Measurements from ENCODE around the gene PIR. TPM values are rescaled to one million over a fixed set of nuclear protein-coding genes. Genes with fewer than 3 reads are reported as not detected.

The PIR gene
- total and polyA plus RNA-seq, 9 of the 15 experiments (the other 6 are each of a cell fraction or from before 2014, with no cell fraction given), result 7.5 to 29.8 (median 11.5) TPM

DNA sequence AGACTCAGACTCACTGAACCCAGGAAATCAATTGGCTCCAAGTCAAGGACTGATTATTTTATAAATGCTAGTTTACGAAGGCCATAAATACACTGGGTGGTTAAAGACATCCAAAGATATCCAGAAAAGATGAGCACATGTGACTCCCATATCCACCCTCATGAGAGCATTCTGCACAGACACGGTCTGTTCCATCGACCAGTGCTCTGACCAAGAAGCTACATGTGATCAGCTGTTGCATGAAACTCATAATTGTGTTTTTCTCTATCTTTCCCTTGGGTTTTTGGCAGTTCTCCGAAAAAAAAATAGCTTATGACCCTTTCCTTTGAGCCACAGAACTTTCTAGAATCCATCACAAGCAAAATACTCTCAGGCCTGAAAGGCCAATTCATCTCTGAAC lies 2.7 kb upstream of the PIR start:
- Histone ChIP-seq H2AFZ (ENCODE audit: low read depth, low read length) (peak overlapping the region; percentile 22; the same call in 1 of the 2 replicates), H3K4me2 (ENCODE audit: insufficient read depth, low read length) (no peak overlapping the region), H3K4me1 (replicated peaks in 1 of 2; ENCODE audit: control insufficient read depth in 2 of 2, insufficient read depth in 2 of 2, low read length in 2 of 2) (peaks cover 10 to 20% of the 10 kb centered on the region in 2 experiments; a peak in 3 of 5 replicates), H3K9me1 (ENCODE audit: control insufficient read depth, insufficient read depth, low read length) (no peaks in the 10 kb centered on the region), H3K79me2 (ENCODE audit: control insufficient read depth, insufficient read depth, low read length) (no peaks in the 10 kb centered on the region; the same call in 2 of the 3 replicates), H3K4me3 (no peak overlapping the region), H3K36me3 (ENCODE audit: control insufficient read depth, insufficient read depth, low read length) (no peaks in the 10 kb centered on the region), H4K20me1 (replicated peaks; ENCODE audit: control insufficient read depth, insufficient read depth, low read length) (no peaks in the 10 kb centered on the region), H3K9me3 (replicated peaks; ENCODE audit: control insufficient read depth, insufficient read depth, low read depth, low read length) (0 out of 2 replicates have a peak, but pooled peaks cover 2% of the 10 kb centered on the region), H3K9ac (ENCODE audit: insufficient read depth in 1 of 2, low read depth in 2 of 2, low read length in 2 of 2) (no peak overlapping the region), H3K27me3 (ENCODE audit: control insufficient read depth in 2 of 2, insufficient read depth in 2 of 2, low read length in 2 of 2) (no peaks in the 10 kb centered on the region), H3K27ac (ENCODE audit: extremely low read depth, low read depth, low read length) (no peak overlapping the region)
- in situ Hi-C loops (cut with MboI) (no loop called here), intact Hi-C loops (cut with micrococcal nuclease) (loop anchor here (5.0 kb wide), 1 partner anchor 146 kb away; no protein-coding TSS in a partner anchor)
- ATAC-seq, result no peak
- POLR2A ChIA-PET, result no interaction called here
- FAIRE-seq, result no peak
- 71% methylated on average over 4 of the region's 4 CpGs for WGBS (ENCODE audit: insufficient coverage, low coverage, missing lambda C conversion rate)
- CTCF ChIA-PET (ENCODE audit: low intra/inter-chr PET ratio), result no interaction called here
- no TSS peak for BruUV-seq (replicated peaks)
- DNase-seq (ENCODE audit: extremely low read depth in 1 of 4, low spot score in 3 of 4), result no peak
- TF ChIP-seq, protein P1, sequence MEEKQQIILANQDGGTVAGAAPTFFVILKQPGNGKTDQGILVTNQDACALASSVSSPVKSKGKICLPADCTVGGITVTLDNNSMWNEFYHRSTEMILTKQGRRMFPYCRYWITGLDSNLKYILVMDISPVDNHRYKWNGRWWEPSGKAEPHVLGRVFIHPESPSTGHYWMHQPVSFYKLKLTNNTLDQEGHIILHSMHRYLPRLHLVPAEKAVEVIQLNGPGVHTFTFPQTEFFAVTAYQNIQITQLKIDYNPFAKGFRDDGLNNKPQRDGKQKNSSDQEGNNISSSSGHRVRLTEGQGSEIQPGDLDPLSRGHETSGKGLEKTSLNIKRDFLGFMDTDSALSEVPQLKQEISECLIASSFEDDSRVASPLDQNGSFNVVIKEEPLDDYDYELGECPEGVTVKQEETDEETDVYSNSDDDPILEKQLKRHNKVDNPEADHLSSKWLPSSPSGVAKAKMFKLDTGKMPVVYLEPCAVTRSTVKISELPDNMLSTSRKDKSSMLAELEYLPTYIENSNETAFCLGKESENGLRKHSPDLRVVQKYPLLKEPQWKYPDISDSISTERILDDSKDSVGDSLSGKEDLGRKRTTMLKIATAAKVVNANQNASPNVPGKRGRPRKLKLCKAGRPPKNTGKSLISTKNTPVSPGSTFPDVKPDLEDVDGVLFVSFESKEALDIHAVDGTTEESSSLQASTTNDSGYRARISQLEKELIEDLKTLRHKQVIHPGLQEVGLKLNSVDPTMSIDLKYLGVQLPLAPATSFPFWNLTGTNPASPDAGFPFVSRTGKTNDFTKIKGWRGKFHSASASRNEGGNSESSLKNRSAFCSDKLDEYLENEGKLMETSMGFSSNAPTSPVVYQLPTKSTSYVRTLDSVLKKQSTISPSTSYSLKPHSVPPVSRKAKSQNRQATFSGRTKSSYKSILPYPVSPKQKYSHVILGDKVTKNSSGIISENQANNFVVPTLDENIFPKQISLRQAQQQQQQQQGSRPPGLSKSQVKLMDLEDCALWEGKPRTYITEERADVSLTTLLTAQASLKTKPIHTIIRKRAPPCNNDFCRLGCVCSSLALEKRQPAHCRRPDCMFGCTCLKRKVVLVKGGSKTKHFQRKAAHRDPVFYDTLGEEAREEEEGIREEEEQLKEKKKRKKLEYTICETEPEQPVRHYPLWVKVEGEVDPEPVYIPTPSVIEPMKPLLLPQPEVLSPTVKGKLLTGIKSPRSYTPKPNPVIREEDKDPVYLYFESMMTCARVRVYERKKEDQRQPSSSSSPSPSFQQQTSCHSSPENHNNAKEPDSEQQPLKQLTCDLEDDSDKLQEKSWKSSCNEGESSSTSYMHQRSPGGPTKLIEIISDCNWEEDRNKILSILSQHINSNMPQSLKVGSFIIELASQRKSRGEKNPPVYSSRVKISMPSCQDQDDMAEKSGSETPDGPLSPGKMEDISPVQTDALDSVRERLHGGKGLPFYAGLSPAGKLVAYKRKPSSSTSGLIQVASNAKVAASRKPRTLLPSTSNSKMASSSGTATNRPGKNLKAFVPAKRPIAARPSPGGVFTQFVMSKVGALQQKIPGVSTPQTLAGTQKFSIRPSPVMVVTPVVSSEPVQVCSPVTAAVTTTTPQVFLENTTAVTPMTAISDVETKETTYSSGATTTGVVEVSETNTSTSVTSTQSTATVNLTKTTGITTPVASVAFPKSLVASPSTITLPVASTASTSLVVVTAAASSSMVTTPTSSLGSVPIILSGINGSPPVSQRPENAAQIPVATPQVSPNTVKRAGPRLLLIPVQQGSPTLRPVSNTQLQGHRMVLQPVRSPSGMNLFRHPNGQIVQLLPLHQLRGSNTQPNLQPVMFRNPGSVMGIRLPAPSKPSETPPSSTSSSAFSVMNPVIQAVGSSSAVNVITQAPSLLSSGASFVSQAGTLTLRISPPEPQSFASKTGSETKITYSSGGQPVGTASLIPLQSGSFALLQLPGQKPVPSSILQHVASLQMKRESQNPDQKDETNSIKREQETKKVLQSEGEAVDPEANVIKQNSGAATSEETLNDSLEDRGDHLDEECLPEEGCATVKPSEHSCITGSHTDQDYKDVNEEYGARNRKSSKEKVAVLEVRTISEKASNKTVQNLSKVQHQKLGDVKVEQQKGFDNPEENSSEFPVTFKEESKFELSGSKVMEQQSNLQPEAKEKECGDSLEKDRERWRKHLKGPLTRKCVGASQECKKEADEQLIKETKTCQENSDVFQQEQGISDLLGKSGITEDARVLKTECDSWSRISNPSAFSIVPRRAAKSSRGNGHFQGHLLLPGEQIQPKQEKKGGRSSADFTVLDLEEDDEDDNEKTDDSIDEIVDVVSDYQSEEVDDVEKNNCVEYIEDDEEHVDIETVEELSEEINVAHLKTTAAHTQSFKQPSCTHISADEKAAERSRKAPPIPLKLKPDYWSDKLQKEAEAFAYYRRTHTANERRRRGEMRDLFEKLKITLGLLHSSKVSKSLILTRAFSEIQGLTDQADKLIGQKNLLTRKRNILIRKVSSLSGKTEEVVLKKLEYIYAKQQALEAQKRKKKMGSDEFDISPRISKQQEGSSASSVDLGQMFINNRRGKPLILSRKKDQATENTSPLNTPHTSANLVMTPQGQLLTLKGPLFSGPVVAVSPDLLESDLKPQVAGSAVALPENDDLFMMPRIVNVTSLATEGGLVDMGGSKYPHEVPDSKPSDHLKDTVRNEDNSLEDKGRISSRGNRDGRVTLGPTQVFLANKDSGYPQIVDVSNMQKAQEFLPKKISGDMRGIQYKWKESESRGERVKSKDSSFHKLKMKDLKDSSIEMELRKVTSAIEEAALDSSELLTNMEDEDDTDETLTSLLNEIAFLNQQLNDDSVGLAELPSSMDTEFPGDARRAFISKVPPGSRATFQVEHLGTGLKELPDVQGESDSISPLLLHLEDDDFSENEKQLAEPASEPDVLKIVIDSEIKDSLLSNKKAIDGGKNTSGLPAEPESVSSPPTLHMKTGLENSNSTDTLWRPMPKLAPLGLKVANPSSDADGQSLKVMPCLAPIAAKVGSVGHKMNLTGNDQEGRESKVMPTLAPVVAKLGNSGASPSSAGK (IDR thresholded peaks at IDR 0.05), result no peak
- TF ChIP-seq GABPB2 (CRISPR knock-in tag; conservative IDR thresholded peaks at IDR 0.05), result no peak
- TF ChIP-seq HNRNPLL (IDR thresholded peaks at IDR 0.05; ENCODE audit: low read depth, low read length, poor library complexity, severe bottlenecking), result no peak
- TF ChIP-seq NBN (IDR thresholded peaks at IDR 0.05; ENCODE audit: low read depth), result no peak
- TF ChIP-seq, protein P2, sequence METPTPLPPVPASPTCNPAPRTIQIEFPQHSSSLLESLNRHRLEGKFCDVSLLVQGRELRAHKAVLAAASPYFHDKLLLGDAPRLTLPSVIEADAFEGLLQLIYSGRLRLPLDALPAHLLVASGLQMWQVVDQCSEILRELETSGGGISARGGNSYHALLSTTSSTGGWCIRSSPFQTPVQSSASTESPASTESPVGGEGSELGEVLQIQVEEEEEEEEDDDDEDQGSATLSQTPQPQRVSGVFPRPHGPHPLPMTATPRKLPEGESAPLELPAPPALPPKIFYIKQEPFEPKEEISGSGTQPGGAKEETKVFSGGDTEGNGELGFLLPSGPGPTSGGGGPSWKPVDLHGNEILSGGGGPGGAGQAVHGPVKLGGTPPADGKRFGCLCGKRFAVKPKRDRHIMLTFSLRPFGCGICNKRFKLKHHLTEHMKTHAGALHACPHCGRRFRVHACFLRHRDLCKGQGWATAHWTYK (CRISPR knock-in tag; IDR thresholded peaks at IDR 0.05), result no peak
- TF ChIP-seq, protein P3, sequence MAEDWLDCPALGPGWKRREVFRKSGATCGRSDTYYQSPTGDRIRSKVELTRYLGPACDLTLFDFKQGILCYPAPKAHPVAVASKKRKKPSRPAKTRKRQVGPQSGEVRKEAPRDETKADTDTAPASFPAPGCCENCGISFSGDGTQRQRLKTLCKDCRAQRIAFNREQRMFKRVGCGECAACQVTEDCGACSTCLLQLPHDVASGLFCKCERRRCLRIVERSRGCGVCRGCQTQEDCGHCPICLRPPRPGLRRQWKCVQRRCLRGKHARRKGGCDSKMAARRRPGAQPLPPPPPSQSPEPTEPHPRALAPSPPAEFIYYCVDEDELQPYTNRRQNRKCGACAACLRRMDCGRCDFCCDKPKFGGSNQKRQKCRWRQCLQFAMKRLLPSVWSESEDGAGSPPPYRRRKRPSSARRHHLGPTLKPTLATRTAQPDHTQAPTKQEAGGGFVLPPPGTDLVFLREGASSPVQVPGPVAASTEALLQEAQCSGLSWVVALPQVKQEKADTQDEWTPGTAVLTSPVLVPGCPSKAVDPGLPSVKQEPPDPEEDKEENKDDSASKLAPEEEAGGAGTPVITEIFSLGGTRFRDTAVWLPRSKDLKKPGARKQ (CRISPR knock-in tag; IDR thresholded peaks at IDR 0.05), result no peak
- no peak for TF ChIP-seq HSF4 (CRISPR knock-in tag; IDR thresholded peaks at IDR 0.05; ENCODE audit: borderline replicate concordance)
